Gastroesophageal sphincter (tissue), 3 donors: ENCODE results near the gene KLHL29.

Experiments used
- CTCF ChIP-seq, 4 experiments: fragments of 200-600 bp in 2 of 4; fragments of 450-650 bp in 2 of 4; sonication (generic) in 1 of 4; IDR thresholded peaks; one replicate each; pipeline ENCODE4 v1.5.1; 2017 to 2019; ENCODE audit warnings: antibody characterized with exemption in 4 of 4, mild to moderate bottlenecking in 2 of 4, moderate library complexity in 2 of 4
- EP300 ChIP-seq: sonication (generic); formaldehyde crosslinking; IDR thresholded peaks from one replicate; pipeline ENCODE4 v1.6.1; 2017; ENCODE audit warnings: antibody characterized with exemption, mild to moderate bottlenecking
- POLR2A ChIP-seq, 2 donors: fragments of 450-650 bp; IDR thresholded peaks; one replicate each; pipeline ENCODE4 v1.6.1; 2017; ENCODE audit warnings: antibody characterized with exemption in 2 of 2, mild to moderate bottlenecking in 2 of 2, moderate library complexity in 1 of 2
- POLR2AphosphoS5 ChIP-seq: sonication (generic); formaldehyde crosslinking; IDR thresholded peaks from one replicate; pipeline ENCODE4 v1.6.1; 2017; ENCODE audit warnings: antibody characterized with exemption

GRCh38 chr2:23524261-23524706 is 139.3 kb downstream of the KLHL29 start:
- TF ChIP-seq CTCF (IDR thresholded peaks at IDR 0.05), result no peak
- TF ChIP-seq POLR2A (IDR thresholded peaks at IDR 0.05), result no peak
- TF ChIP-seq POLR2AphosphoS5, result peak; percentile 89
- no peak for TF ChIP-seq EP300
